K562 (cell line): ENCODE measurements around the gene CNNM2. TPM values are rescaled to one million over a fixed set of nuclear protein-coding genes. Genes with fewer than 3 reads are reported as not detected.

Experiments
- ATAC-seq: fragments of 200-7000 bp; cut with Tn5 transposase; 3 replicates; pipeline ENCODE4 v1.9.1; 2020; ENCODE audit warnings: moderate library complexity
- BruUV-seq: library from RNA; stranded (reverse); fragments of 400-500 nt; replicated peaks from 2 replicates; lab custom pipeline; 2021; lab: Mats Ljungman, UMichigan
- CTCF ChIA-PET: fragments of 300-600 bp; formaldehyde crosslinking; extraction: SDS; loops from one replicate; lab custom pipeline; 2021; ENCODE audit warnings: low intra/inter-chr PET ratio; lab: Yijun Ruan, JAX
- POLR2A ChIA-PET: fragments of 300-600, 350-650 bp; sonication (Branson Sonifier 250); formaldehyde crosslinking; extraction: SDS; loops from one replicate; lab custom pipeline; 2021; ENCODE audit warnings: antibody characterized with exemption, inconsistent platforms; lab: Yijun Ruan, JAX
- DNase-seq, 4 experiments: peaks; one replicate each; pipeline versions ENCODE4 v3.0.0 to v3.0.0-alpha.2; 2011 to 2018; ENCODE audit warnings: low spot score in 3 of 4, mixed read lengths in 3 of 4; ENCODE audit errors: extremely low read depth in 1 of 4
- FAIRE-seq: peaks from 2 replicates; lab custom pipeline; 2011; peaks lifted over from hg19 to GRCh38; lab: Jason Lieb, UNC
- H2AFZ ChIP-seq: 2 replicates; pipeline ENCODE4 v1.6.0; 2011; ENCODE audit warnings: low read depth, low read length, control low read depth, inconsistent platforms
- H3K27ac ChIP-seq: fragments of 200-600 bp; 3 replicates; pipeline ENCODE4 v1.8.0; 2011; ENCODE audit warnings: low read depth, mild to moderate bottlenecking, control low read depth, inconsistent platforms, low read length, moderate library complexity, mixed read lengths; ENCODE audit errors: extremely low read depth
- H3K27me3 ChIP-seq, 2 experiments: fragments of 300-600 bp in 1 of 2; 2 replicates in 1 of 2; 3 replicates in 1 of 2; pipeline versions ENCODE4 v1.6.0 to v1.8.0; 2011; ENCODE audit warnings: inconsistent platforms in 2 of 2, low read length in 2 of 2, mild to moderate bottlenecking in 1 of 2, mixed read lengths in 1 of 2, moderate library complexity in 1 of 2; ENCODE audit not compliant: control insufficient read depth in 2 of 2, insufficient read depth in 2 of 2
- H3K36me3 ChIP-seq: fragments of 300-600 bp; 3 replicates; pipeline ENCODE4 v1.8.0; 2011; ENCODE audit warnings: mild to moderate bottlenecking, low read length, inconsistent platforms; ENCODE audit not compliant: control insufficient read depth, insufficient read depth
- H3K4me1 ChIP-seq, 2 experiments: fragments of 200-600 bp in 1 of 2; replicated peaks in 1 of 2; 2 replicates in 1 of 2; 3 replicates in 1 of 2; pipeline versions ENCODE4 v1.5.1 to v1.8.0; 2011; ENCODE audit warnings: inconsistent platforms in 2 of 2, low read length in 2 of 2, mild to moderate bottlenecking in 1 of 2, mixed read lengths in 1 of 2, moderate library complexity in 1 of 2; ENCODE audit not compliant: control insufficient read depth in 2 of 2, insufficient read depth in 2 of 2
- H3K4me2 ChIP-seq: 2 replicates; pipeline ENCODE4 v1.6.1; 2011; ENCODE audit warnings: low read length, control low read depth, inconsistent platforms, mixed read lengths; ENCODE audit not compliant: insufficient read depth
- H3K4me3 ChIP-seq: fragments of 200-600 bp; sonication (generic), shearing (Covaris generic); 2 replicates; pipeline ENCODE4 v1.5.1; 2016; ENCODE audit warnings: control low read depth, inconsistent platforms
- H3K79me2 ChIP-seq: fragments of 200-600 bp; 3 replicates; pipeline ENCODE4 v1.8.0; 2011; ENCODE audit warnings: low read length, inconsistent platforms; ENCODE audit not compliant: control insufficient read depth, insufficient read depth
- H3K9ac ChIP-seq, 2 experiments: 2 replicates each; pipeline versions ENCODE4 v1.6.0 to v1.6.1; 2011; ENCODE audit warnings: low read depth in 2 of 2, low read length in 2 of 2, control low read depth in 1 of 2, inconsistent platforms in 1 of 2, mild to moderate bottlenecking in 1 of 2, mixed read lengths in 1 of 2; ENCODE audit not compliant: insufficient read depth in 1 of 2
- H3K9me1 ChIP-seq: one replicate; pipeline ENCODE4 v1.6.0; 2011; ENCODE audit warnings: inconsistent platforms, mild to moderate bottlenecking, low read length, moderate library complexity; ENCODE audit not compliant: control insufficient read depth, insufficient read depth
- H3K9me3 ChIP-seq: replicated peaks from 2 replicates; pipeline ENCODE4 v1.5.1; 2011; ENCODE audit warnings: low read depth, low read length, inconsistent platforms; ENCODE audit not compliant: control insufficient read depth, insufficient read depth
- H4K20me1 ChIP-seq: replicated peaks from 2 replicates; pipeline ENCODE4 v1.6.1; 2011; ENCODE audit warnings: low read length, inconsistent platforms, mixed read lengths; ENCODE audit not compliant: control insufficient read depth, insufficient read depth
- ATF7 ChIP-seq: fragments of 450-650 bp; IDR thresholded peaks from 2 replicates; pipeline ENCODE4 v1.7.1; 2014; ENCODE audit warnings: mild to moderate bottlenecking, moderate library complexity
- HMG20B ChIP-seq: fragments of 250-450 bp; sonication (Bioruptor Pico); IDR thresholded peaks from 2 replicates; pipeline ENCODE4 v1.5.0; 2021; ENCODE audit warnings: mild to moderate bottlenecking
- KDM1A ChIP-seq, 2 experiments: fragments of 450-650 bp; IDR thresholded peaks; 2 replicates each; pipeline ENCODE4 v1.6.1; 2016; ENCODE audit warnings: mild to moderate bottlenecking in 2 of 2
- SPI1 ChIP-seq: IDR thresholded peaks from 2 replicates; pipeline ENCODE4 v1.6.1; 2011; ENCODE audit warnings: low read depth, low read length, control low read depth, borderline replicate concordance
- SRSF7 ChIP-seq: fragments of 200-400 bp; formaldehyde crosslinking; optimal IDR thresholded peaks from 2 replicates; pipeline ENCODE3; 2017; ENCODE audit warnings: mild to moderate bottlenecking, low read depth, low read length
- U2AF1 ChIP-seq: fragments of 200-400 bp; formaldehyde crosslinking; optimal IDR thresholded peaks from 2 replicates; pipeline ENCODE3; 2017; ENCODE audit warnings: mild to moderate bottlenecking, low read depth, low read length, moderate library complexity
- ZNF124 ChIP-seq: sonication (generic); formaldehyde crosslinking; IDR thresholded peaks from 2 replicates; pipeline ENCODE4 v1.8.1; 2022; ENCODE audit warnings: missing genetic modification reagents
- ZNF174 ChIP-seq: fragments of 250-450 bp; sonication (Bioruptor Pico); IDR thresholded peaks from 2 replicates; pipeline ENCODE4 v1.4.0; 2020; ENCODE audit warnings: mild to moderate bottlenecking
- ZNF707 ChIP-seq: fragments of 250-450 bp; sonication (Bioruptor Pico); conservative IDR thresholded peaks from 2 replicates; pipeline ENCODE4 v1.8.0; 2022; ENCODE audit warnings: inconsistent platforms, mild to moderate bottlenecking, moderate library complexity
- WGBS: fragments of 100-300 bp; shearing (Covaris generic); methylation state at CpG from one replicate; pipeline ENCODE4 v1.1.6; 2016; ENCODE audit warnings: low coverage, mixed read lengths; ENCODE audit not compliant: insufficient coverage; ENCODE audit errors: missing lambda C conversion rate; 5-methylcytosine and 5-hydroxymethylcytosine counted together
- in situ Hi-C: fragments of 300-500 bp; cut with MboI; formaldehyde crosslinking; loops from 4 replicates; pipeline ENCODE4 v1.15.0; 2018; ENCODE audit warnings: inconsistent platforms, mixed read lengths
- intact Hi-C: fragments of 100-400 bp; cut with micrococcal nuclease; formaldehyde crosslinking; loops from 2 replicates; pipeline ENCODE4 v1.14.2; 2022
- polyA plus RNA-seq, 8 experiments: library from polyadenylated mRNA; depleted of rRNA in 4 of 8; stranded (reverse) in 5 of 8; unstranded in 3 of 8; fragments of >200 nt; fragmentation: Nextera tagmentation in 2 of 8; fragmentation: Illumina TruSeq in 1 of 8; extraction: Ambion mirVana in 2 of 8; extraction: Trizol in 1 of 8; gene quantifications; 2 replicates each; pipeline versions ENCODE4 v1.2.1 to v1.2.3, GENCODE V29; 2011 to 2014; ENCODE audit warnings: inconsistent platforms in 1 of 8, missing spikeins in 1 of 8
- total RNA-seq, 7 experiments: library from RNA; depleted of rRNA in 6 of 7; stranded (reverse); fragments of >200 nt in 6 of 7; fragmentation: Illumina TruSeq in 2 of 7; extraction: Trizol in 2 of 7; gene quantifications; 2 replicates each; pipeline versions ENCODE4 v1.2.1 to v1.2.3, GENCODE V29; 2011 to 2021; ENCODE audit warnings: low replicate concordance in 1 of 7
- TF ChIP-seq, protein P1 (sequence below): fragments of 250-450 bp; sonication (Bioruptor Pico); IDR thresholded peaks from 2 replicates; pipeline ENCODE4 v1.9.0; 2021; ENCODE audit warnings: mild to moderate bottlenecking
- TF ChIP-seq, protein P2 (sequence below): fragments of 450-650 bp; IDR thresholded peaks from 2 replicates; pipeline ENCODE4 v1.6.1; 2017; ENCODE audit warnings: antibody characterized with exemption

Gene CNNM2
- total and polyA plus RNA-seq, 9 of the 15 experiments (the other 6 are each of a cell fraction or from before 2014, with no cell fraction given) = 0.21 to 5.0 (median 1.3) TPM

DNA sequence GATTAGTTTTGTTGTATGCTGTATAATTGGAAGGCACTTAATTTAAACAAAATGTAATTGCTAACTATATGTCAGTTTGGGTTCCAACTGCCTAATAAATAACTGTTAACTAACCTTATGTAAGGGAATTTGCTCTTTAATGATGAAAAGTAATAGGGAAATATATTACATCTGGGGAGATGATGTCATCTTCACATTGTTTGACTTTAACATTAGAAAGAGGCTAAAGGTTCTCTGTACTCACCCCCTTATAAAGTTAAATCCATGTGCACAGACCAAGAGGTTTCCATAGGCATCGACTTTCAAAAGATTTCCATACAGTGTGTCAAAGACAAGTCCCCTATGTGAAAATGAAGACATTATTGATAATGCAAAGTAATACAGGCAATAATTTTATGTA, 187.4 kb downstream of the CNNM2 start:
- Histone ChIP-seq H3K9me1 (no peaks in the 10 kb centered on the region), H2AFZ (no peak overlapping the region), H3K4me2 (no peak overlapping the region), H3K9ac (no peak overlapping the region), H3K4me3 (no peak overlapping the region), H3K4me1 (no peaks in the 10 kb centered on the region), H3K9me3 (no peaks in the 10 kb centered on the region), H4K20me1 (no peaks in the 10 kb centered on the region), H3K27me3 (no peaks in the 10 kb centered on the region), H3K36me3 (peaks cover 20% of the 10 kb centered on the region; the same call in 1 of the 3 replicates), H3K27ac (no peak overlapping the region), H3K79me2 (no peaks in the 10 kb centered on the region)
- POLR2A ChIA-PET = no interaction called here
- TF ChIP-seq ZNF124 (CRISPR knock-in tag) (no peak), ATF7 (no peak), ZNF707 (CRISPR knock-in tag) (no peak), U2AF1 (no peak), HMG20B (CRISPR knock-in tag) (no peak), SRSF7 (no peak), ZNF174 (no peak), KDM1A (IDR thresholded peaks at IDR 0.05) (no peak), SPI1 (no peak)
- TF ChIP-seq, protein P1, sequence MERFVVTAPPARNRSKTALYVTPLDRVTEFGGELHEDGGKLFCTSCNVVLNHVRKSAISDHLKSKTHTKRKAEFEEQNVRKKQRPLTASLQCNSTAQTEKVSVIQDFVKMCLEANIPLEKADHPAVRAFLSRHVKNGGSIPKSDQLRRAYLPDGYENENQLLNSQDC = no peak
- TF ChIP-seq, protein P2, sequence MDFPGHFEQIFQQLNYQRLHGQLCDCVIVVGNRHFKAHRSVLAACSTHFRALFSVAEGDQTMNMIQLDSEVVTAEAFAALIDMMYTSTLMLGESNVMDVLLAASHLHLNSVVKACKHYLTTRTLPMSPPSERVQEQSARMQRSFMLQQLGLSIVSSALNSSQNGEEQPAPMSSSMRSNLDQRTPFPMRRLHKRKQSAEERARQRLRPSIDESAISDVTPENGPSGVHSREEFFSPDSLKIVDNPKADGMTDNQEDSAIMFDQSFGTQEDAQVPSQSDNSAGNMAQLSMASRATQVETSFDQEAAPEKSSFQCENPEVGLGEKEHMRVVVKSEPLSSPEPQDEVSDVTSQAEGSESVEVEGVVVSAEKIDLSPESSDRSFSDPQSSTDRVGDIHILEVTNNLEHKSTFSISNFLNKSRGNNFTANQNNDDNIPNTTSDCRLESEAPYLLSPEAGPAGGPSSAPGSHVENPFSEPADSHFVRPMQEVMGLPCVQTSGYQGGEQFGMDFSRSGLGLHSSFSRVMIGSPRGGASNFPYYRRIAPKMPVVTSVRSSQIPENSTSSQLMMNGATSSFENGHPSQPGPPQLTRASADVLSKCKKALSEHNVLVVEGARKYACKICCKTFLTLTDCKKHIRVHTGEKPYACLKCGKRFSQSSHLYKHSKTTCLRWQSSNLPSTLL = no peak
- WGBS = 90% methylated on average over 1 of the region's 1 CpG
- in situ Hi-C loops = no loop called here
- BruUV-seq = no TSS peak
- CTCF ChIA-PET = no interaction called here
- DNase-seq (no peak), ATAC-seq (no peak), FAIRE-seq (no peak)
- intact Hi-C loops = no loop called here
